Inflammatory macrophage treated with lipopolysaccharide for 1 hour (primary cell): ENCODE measurements around the gene PRICKLE4.
A peak's percentile ranks its signal among the peaks of the same experiment; 100 is the strongest.
"Not testable (repeated sequence)": the region's sequence is repeated elsewhere in the genome, so short reads cannot be mapped to it uniquely, and the experiment has no call there.

Experiments used
- DNase-seq, 2 donors: peaks; one replicate each; pipeline ENCODE4 v3.0.0-alpha.2; 2020 to 2022

PRICKLE4 gene

GRCh38 chr6:41746107-41746506 lies 34.5 kb upstream of the PRICKLE4 start:
- DNase-seq = no peak

GRCh38 chr6:41747256-41748101 lies 33.1 kb upstream of the PRICKLE4 start, which contains the start of gene PGC:
PGC (minus strand) TSS chr6:41747397; CDS start chr6:41747334, 63 bp downstream.
- DNase-seq = no peak

DNA sequence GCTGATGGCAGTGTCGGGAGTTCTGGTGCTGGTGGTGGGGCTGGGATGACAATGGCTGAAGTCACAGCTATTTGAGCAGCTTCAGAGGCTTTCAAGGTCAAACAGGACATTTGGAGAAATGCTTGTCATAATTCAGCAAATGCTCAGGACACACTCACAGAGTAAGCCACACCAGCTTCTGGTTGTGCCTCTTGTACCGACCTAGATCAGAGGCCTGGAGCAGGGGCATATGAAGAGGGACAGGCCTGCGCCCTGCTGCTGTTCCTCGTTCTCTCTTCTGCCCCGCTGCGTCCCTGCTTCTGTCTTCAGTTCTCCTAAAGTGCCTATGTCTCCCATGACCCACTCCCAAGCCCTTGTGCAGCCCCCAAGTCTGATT lies 32.5 kb upstream of the PRICKLE4 start:
- DNase-seq = no peak

DNA sequence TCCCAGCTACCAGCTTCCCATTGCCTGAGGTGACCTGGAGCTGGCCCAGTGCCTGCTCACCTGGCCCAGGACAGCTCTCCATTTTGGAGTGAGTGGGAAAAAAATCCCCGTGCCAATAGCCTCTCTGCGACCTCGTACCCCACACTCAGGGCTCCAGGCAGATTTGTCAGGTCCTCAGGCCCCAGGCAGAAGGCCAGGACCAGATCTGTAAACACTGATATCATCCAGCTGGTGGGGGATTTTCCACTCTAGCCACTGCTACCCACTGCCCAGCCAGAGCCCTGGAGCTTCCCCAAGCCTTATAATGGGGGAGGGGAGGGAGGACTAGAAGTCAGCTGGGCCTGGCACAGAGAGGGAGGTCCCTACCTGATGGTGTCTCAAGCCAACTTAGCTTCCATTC lies 32.0 kb upstream of the PRICKLE4 start:
- peak in 1 of 2 donors; percentile 36 for DNase-seq

GRCh38 chr6:41750374-41750773 lies 30.2 kb upstream of the PRICKLE4 start:
- DNase-seq = no peak

DNA sequence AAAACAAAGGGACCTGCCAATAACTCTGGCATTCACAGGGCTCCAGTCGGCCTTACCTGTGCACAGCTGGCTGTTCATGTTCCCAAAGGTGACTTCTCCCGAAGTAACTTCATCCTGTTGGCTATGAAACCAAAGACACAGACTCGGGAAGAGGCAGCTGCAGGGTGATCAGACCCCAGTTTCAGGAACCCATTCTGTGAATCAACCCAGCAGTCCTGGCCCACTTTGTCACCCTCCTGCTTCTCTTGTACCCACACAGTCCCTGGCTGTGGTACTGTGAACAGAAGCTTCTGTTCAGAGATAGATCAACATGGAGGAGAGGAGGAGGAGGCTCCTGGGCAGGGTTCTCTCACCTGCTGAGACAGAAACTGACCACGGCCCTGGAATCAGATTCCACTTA lies 24.7 kb upstream of the PRICKLE4 start:
- DNase-seq = no peak

DNA sequence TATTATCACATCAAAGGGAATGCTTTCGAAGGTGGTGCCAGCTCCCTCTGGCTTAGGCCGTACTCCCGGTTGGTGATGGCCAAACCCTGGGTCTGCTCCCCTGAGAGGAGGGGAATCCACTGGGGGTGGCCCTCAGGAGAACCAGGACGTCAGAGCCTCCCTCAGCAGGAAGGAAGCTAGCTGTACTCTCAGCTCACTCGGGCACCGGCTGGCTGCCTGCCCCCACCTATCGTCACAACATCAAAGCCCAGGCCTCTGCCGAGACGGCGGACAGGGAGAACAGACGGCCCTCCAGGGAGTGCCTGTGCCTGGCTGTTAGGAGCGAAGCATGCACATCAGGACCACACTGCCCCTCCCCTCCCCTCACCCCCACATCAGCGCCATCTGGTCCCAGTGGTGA lies 24.2 kb upstream of the PRICKLE4 start:
- no peak for DNase-seq

GRCh38 chr6:41757271-41757670 lies 23.3 kb upstream of the PRICKLE4 start:
- DNase-seq = no peak

DNA sequence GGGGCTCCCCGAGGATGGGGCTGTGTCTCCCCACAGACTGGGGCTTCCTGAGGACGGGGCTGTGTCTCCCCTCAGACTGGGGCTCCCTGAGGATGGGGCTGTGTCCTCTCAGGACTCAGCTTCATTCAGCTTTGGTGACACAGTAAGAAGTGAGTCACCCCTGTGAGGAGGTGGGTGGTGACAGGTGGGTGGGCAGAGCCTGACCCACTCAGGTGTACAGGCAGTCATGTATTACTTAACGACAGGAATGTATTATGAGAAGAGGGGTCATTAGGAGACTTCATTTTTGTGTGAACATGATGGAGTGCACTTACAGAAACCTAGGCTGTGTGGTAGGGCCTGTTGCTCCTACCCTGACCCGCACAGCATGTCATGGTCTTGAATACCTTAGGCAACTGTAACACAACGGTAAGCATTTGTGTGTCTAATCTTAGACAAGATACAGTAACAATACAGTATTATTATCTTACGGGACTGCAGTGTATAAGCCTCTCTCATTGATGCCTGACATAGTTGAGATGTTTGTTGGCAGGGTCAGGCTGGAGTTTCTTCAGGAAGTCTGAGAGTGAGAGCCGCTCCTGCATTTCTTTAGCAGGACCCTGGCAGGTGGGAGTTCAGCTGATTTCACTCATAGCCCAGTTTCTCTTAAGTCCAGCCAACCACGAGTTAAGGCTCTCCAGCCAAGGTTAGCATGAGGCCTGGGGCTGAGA lies 22.5 kb upstream of the PRICKLE4 start:
- no peak for DNase-seq

- DNase-seq = no peak
These were observed 21.9 kb upstream of the PRICKLE4 start for GRCh38 chr6:41758641-41759035.

- DNase-seq = no peak
These were observed 21.3 kb upstream of the PRICKLE4 start for GRCh38 chr6:41759106-41759904.

DNA sequence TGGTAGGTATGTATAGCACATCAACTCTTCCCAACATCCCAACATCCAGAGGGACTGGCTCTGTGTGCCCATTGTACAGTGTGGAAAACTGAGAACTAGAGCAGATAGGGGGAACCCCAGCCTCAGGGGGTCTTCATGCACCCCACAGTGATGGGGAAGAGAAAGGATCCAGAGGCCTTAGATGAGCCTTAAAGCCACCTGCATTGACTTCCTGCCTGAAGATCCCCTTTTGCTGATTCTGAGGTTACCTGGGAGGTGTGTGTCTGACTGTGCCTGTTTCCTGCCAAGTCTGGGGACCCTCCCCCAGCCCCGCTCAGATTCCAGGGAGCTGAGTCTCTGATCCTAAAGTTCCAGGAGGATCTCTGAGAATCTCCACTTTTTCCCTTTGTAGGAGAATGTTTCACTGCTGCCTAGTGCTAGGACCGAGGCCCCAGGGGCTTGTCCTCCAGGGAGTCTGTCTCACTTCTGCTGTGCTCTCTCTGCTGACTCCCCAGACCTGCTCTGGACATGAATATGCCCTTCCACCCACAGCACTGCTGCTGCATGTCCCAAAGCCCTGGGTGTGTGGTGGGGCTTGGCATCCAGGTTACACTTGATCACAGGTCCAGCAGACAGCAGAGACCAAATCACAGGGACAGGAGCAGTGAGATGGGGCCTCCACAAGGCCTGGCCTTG lies 20.5 kb upstream of the PRICKLE4 start:
- DNase-seq = no peak

- DNase-seq = peak; percentile 36 to 53
These were observed 17.1 kb upstream of the PRICKLE4 start for GRCh38 chr6:41763470-41763869.

- not testable (repeated sequence) for DNase-seq
These were observed 14.4 kb upstream of the PRICKLE4 start for GRCh38 chr6:41766043-41766664.

DNA sequence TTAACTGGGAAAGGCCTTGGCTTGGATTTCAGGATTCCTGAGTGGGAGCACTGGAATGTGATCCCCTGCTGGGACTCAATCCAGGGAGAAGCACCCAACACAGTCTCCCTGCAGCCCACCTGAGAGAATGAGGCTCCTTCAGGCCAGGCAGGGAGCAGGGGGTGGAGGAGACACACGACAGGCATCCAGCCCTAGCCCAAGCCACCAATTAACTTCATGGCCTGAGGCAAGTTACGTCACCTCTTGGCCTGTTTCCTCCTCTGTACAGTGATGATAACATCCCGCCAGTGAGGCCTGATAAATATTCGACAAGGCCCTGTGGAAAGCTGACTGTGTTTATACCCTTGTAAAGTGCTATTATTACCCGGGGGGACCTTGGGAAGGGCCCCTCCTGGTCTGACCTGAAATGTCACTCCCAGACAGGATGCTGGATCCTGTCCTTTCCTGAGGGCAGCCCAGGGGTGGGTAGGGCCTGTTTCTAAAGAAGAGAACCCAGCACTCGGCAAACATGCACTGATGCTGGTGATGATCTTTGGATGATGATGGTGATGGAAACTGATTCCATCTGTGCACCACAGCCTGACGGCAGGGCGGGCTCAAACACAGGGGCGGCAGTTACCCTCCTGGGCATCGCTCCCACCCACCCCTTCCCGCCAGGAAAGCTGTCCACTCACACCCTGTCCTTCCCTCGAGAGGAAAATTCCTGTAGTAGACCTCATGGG lies 13.3 kb upstream of the PRICKLE4 start:
- peak in 1 of 2 donors; percentile 13 for DNase-seq

DNA sequence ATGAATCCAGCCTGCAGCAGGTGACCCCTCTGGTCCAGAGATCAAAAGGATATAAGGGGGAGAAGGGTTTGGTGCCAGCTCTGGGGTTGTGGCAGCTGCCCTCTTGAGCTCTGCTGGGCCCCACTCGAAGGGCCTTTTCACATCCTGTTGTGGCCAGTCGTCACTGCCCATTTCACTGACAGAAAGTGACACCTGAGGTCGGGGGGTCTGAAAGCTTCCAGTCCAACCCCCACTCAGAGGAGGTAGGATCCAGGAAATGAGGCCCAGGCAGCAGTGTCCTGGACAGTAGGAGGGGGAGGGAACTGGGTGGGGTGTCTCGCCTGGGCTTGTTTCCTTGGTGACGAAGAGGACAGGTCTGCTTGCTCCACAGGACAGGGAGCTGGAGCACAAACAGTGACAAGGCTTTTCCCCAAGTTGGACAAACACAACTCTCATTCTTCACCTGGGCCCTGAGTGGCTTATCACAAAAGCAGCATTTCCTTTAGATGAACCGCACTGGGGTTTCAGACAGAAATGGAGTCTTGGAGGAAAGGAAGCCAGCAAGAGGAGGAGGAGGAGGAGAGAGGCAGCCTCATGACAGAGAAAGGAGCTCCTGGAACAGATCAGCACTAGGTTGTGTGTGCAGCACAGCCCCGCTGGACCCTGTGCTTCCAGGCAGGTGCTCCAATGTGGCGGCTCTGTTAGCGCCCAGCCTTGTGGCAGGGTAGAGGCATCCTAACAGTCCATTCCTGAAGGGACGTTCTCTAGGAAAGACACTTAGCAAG lies 11.9 kb upstream of the PRICKLE4 start:
- no peak for DNase-seq

- no peak for DNase-seq
These were observed 11.2 kb upstream of the PRICKLE4 start for GRCh38 chr6:41769376-41769775.

DNA sequence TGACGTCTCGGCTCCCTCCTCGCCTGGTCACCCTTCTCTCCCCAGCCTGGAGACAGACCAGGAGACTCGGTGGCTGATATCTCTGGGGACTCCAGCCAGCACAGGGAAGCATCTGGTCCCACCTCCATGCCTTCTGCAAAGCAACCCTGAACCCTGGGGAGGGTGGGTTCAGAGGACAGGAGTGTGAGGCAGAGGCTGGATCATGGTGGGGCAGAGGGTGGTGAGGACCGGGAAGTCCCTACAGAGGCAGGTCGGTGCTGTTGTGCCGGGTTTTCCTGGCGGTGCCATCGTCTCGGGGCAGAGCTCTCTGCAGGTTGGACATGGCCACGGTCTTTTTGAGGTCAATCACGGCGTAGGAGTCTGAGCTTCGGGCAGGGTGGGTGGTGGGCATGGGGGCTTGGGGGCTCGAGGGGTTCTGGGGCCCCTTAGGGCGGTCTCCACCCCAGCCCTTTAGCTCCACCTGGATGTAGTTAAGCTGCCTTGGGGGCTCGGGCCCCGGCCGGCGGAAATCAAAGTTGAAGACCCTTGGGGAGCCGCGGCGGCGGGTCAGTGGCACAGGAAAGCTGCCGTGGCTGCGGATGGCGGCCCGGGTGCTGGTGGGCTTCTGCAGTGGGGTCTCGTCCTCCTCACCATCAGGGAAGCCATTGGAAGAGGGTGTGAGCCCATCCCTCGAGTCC lies 10.1 kb upstream of the PRICKLE4 start:
- DNase-seq = no peak

DNA sequence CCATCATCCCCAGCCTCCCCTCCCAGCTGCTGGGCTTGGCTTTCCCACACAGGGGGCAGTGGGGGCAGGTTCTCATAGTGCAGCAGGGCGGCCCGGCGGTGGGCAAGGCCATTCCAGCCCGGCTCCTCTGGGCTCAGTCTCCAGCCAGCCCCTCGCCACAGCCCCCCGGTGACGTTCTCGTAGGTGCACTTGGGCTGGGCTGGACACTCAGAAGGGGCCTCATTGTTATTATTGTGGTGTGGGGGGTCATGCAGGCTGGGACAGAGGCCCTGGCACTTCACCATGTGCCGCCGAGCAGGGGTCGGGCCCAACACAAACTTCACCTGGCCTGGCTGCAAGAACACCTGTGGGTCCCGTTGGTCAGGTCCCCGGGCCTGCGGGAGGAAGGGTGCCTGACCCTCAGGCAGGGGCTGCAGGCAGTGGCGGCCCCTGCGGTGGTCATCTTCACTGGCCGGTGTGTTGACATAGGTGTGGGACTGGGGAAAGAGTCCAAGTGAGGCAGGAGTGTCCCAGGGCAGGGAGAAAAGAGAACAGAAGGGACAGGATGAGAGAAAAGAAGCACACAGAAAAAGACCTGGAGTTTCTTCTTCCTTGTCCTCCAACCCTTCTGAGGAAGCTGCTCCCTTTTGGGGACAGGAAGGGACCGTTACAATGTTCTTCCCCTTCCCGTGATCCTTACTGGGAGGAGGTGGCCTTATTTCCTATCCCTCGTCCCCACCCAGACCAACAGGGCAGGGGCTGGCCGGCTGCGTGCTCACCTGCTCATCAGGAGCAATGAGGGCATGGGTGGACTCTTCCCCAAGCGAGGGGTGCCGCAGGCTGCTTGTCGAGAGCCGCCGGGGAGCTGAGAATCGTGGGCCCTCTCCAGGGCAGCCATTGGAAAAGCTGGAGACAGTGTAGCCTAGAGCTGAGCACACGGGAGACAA lies 9.3 kb upstream of the PRICKLE4 start:
- DNase-seq = no peak
